GM12874 (cell line): ENCODE data around the gene AHDC1.

ENCODE experiments used
- TF ChIP-seq, protein P1 (sequence below): IDR thresholded peaks from 2 replicates; pipeline ENCODE4 v1.5.1; 2011; ENCODE audit warnings: low read depth, mild to moderate bottlenecking, control low read depth, low read length, moderate library complexity; ENCODE audit not compliant: insufficient read depth

Gene AHDC1

GRCh38 chr1:27521861-27522431, 82.0 kb downstream of the AHDC1 start:
- TF ChIP-seq, protein P1, sequence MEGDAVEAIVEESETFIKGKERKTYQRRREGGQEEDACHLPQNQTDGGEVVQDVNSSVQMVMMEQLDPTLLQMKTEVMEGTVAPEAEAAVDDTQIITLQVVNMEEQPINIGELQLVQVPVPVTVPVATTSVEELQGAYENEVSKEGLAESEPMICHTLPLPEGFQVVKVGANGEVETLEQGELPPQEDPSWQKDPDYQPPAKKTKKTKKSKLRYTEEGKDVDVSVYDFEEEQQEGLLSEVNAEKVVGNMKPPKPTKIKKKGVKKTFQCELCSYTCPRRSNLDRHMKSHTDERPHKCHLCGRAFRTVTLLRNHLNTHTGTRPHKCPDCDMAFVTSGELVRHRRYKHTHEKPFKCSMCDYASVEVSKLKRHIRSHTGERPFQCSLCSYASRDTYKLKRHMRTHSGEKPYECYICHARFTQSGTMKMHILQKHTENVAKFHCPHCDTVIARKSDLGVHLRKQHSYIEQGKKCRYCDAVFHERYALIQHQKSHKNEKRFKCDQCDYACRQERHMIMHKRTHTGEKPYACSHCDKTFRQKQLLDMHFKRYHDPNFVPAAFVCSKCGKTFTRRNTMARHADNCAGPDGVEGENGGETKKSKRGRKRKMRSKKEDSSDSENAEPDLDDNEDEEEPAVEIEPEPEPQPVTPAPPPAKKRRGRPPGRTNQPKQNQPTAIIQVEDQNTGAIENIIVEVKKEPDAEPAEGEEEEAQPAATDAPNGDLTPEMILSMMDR = no peak

DNA sequence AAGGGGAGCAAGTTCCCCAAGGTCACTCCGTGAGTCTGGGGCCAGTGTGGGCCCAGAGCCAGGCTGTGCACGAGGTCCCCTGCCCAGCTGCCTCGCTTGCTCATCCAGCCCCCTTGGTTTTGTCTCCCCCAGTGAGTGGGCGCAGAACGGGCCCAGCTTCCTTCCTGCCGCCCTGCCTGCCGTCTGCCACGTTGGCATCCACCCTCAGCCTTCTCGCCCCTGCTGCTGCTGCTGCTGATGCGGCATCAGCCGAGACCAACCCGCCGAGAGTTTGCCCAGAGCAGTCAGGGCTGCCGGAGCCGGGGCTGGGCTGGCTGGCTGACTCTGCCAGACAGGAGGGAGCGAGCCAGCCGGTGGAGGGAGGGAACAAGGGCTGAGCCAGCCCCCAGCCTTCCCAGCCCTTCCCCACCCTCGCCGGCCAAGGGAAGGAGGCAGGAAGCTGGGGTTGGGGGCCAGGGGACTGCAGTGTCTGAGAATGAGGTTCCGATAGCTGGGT, 82.6 kb downstream of the AHDC1 start:
- TF ChIP-seq, protein P1 = no peak

GRCh38 chr1:27520651-27521050, 83.3 kb downstream of the AHDC1 start:
- TF ChIP-seq, protein P1 = no peak

DNA sequence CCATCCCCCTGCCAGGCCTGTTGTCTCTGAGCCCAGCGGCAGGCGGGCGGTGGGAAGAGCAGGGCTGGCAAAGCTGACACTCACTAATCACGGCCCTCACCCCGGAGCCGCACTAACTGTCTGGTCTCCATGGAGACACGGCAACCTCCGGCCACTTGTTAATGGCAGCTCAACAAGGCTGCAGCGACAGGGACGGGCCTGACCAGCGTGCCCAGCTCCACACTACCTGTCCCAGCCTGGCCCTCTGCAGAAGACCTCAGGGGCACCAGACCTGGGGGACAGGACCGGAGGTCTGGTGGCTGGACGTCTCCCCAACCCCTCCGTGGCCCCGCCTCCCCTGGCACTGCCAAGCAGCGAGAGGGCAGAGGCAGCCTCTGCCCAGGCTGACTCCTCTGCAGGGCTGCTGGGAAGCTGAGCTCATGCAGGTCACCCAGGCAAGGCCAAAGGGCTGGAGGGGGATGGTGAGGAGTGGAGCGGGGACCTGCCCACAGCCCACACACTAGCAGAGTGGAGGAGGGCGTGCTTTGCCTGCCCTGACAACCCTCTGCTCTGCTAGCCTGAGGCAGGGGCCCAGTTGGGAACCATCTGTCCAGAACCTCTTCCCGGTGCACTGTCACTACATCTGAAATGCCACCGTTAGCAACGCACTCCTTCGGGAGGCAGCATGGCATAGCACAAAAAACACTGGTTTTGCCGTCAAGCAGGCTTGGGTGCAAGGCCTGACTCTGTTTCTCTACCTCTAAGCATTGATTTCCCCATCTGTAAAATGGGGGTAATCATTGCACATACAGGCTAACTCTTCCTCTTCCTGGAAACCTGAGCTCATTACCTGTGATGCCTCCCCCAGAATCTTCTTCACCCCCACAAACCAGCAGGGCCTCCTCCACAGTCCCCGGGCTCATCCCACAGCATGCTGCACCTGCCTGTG, 84.3 kb downstream of the AHDC1 start:
- TF ChIP-seq, protein P1 = no peak

GRCh38 chr1:27518808-27519207, 85.1 kb downstream of the AHDC1 start:
- TF ChIP-seq, protein P1 = no peak

- TF ChIP-seq, protein P1 = no peak
Measured at GRCh38 chr1:27517907-27518718, 85.8 kb downstream of the AHDC1 start.

DNA sequence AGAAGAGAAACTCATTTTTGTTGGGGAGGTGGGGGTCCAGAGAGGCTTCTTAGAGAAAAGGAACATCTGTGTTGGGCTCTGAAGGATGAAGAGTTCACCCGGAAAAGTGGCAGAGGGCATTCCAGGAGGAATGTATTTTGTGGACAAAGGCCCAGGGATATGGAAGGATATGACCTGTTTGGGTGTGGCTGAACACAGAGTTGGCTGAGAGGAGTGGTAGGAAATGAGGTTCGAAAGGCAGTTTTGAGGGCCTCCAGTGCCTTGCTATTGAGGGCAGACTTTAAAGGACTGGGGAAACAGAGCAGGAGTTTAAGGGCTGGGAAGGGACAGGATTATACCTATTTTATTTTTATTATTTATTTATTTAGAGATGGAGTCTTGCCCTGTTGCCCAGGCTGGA, 86.6 kb downstream of the AHDC1 start:
- TF ChIP-seq, protein P1 = no peak
